HEK293T (cell line): Measurements from ENCODE around the gene AMIGO1.

Source experiments
- CTCF ChIA-PET: fragments of 350-600 bp; formaldehyde crosslinking; extraction: SDS; loops from one replicate; lab custom pipeline; 2021; ENCODE audit warnings: antibody characterized with exemption, inconsistent platforms; lab: Yijun Ruan, JAX
- POLR2A ChIA-PET: fragments of 350-600 bp; formaldehyde crosslinking; extraction: SDS; loops from one replicate; lab custom pipeline; 2020; ENCODE audit warnings: antibody characterized with exemption, inconsistent platforms; lab: Yijun Ruan, JAX
- DNase-seq: peaks from one replicate; pipeline ENCODE4 v3.0.0; 2012; ENCODE audit warnings: mixed read lengths; ENCODE audit errors: extremely low spot score
- ARNT ChIP-seq: fragments of 450-650 bp; IDR thresholded peaks from 2 replicates; pipeline ENCODE4 v1.6.1; 2017; ENCODE audit warnings: mild to moderate bottlenecking
- BHLHE40 ChIP-seq: fragments of 450-650 bp; IDR thresholded peaks from 2 replicates; pipeline ENCODE4 v1.6.1; 2016; ENCODE audit warnings: mild to moderate bottlenecking, moderate library complexity, borderline replicate concordance
- CTBP1 ChIP-seq: fragments of 450-650 bp; IDR thresholded peaks from 2 replicates; pipeline ENCODE4 v1.6.1; 2016; ENCODE audit warnings: borderline replicate concordance
- ELF4 ChIP-seq: fragments of 450-650 bp; IDR thresholded peaks from 2 replicates; pipeline ENCODE4 v1.6.1; 2017; ENCODE audit warnings: antibody characterized with exemption
- FOXA1 ChIP-seq: fragments of 450-650 bp; IDR thresholded peaks from 2 replicates; pipeline ENCODE4 v1.6.1; 2016; ENCODE audit warnings: mild to moderate bottlenecking
- FOXK2 ChIP-seq: fragments of 450-650 bp; IDR thresholded peaks from 2 replicates; pipeline ENCODE4 v1.6.1; 2016; ENCODE audit warnings: mild to moderate bottlenecking
- FOXM1 ChIP-seq: fragments of 450-650 bp; IDR thresholded peaks from 2 replicates; pipeline ENCODE4 v1.6.1; 2017; ENCODE audit warnings: mild to moderate bottlenecking, borderline replicate concordance
- HDGF ChIP-seq: fragments of 450-650 bp; IDR thresholded peaks from 2 replicates; pipeline ENCODE4 v1.6.1; 2017; ENCODE audit warnings: antibody characterized with exemption, borderline replicate concordance
- L3MBTL2 ChIP-seq: fragments of 450-650 bp; conservative IDR thresholded peaks from 2 replicates; pipeline ENCODE4 v1.6.1; 2016; ENCODE audit warnings: mild to moderate bottlenecking
- LEF1 ChIP-seq: fragments of 450-650 bp; IDR thresholded peaks from 2 replicates; pipeline ENCODE4 v1.6.1; 2017; ENCODE audit warnings: mild to moderate bottlenecking, borderline replicate concordance
- NFRKB ChIP-seq: fragments of 450-650 bp; IDR thresholded peaks from 2 replicates; pipeline ENCODE4 v1.6.1; 2016; ENCODE audit warnings: mild to moderate bottlenecking, moderate library complexity
- SP1 ChIP-seq: fragments of 450-650 bp; IDR thresholded peaks from 2 replicates; pipeline ENCODE4 v1.6.1; 2017
- SUZ12 ChIP-seq: fragments of 450-650 bp; IDR thresholded peaks from 2 replicates; pipeline ENCODE4 v1.6.1; 2016; ENCODE audit warnings: mild to moderate bottlenecking
- TARDBP ChIP-seq: fragments of 450-650 bp; IDR thresholded peaks from 2 replicates; pipeline ENCODE4 v1.6.1; 2016
- ZNF384 ChIP-seq: fragments of 450-650 bp; IDR thresholded peaks from 2 replicates; pipeline ENCODE4 v1.6.1; 2016
- TF ChIP-seq, protein P1 (sequence below): fragments of 450-650 bp; IDR thresholded peaks from 2 replicates; pipeline ENCODE4 v1.6.1; 2016

Gene AMIGO1

DNA sequence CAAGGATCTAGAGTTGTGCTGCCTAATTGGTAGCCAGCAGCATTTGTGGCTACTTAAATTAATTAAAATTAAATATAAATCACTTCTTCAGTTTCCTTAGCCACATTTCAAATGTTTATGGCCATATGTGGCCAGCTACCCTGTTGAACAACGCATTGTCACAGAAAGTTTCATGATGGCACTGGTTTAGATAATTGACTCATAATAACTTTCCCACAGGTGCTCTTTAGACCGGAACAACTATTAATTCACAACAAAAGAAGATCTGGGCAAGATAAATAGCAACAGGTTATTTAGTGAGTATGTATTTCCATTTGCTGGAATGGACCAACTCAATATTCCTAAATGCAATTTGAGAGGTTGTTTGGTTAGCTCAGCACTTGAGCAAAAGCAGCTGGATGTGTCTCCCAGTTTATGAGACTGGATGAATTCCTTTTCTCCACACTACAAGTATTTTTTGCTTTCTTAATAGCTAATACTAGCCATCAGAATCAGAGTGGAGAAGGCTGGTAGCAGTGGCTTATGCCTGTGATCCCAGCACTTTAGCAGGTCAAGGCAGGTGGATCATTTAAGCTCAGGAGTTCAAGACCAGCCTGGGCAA lies 3.7 kb upstream of the AMIGO1 start:
- DNase-seq = no peak
- ChIA-PET CTCF (interaction anchor here (1.2 kb wide), 1 partner anchor 19 kb away, joined by 8 read pairs; no protein-coding TSS in a partner anchor), POLR2A (no interaction called here)
- TF ChIP-seq NFRKB = no peak
- no peak for TF ChIP-seq CTBP1
- TF ChIP-seq SP1 = no peak

DNA sequence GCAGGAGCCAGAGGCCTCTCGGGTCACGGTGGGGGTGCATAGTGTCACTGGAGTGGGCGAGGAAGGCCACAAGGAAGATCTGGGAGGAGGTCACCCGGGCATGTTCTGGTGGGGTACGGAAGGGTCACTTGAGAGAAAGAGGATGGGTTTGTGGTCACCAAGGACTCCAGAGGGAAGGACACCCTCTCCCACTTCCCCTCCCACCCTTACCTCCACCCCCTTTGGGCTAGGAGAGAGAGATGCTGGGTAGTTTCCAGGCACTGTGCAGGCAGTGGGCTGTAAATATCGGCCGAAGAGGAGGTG lies 703 bp downstream of the AMIGO1 start:
- TF ChIP-seq SUZ12 (no peak), L3MBTL2 (no peak), ARNT (no peak), FOXK2 (no peak), SP1 (no peak), ZNF384 (no peak), HDGF (no peak), ELF4 (no peak), LEF1 (no peak), CTBP1 (no peak), NFRKB (no peak), FOXM1 (no peak), BHLHE40 (no peak), FOXA1 (no peak), TARDBP (no peak)
- TF ChIP-seq, protein P1, sequence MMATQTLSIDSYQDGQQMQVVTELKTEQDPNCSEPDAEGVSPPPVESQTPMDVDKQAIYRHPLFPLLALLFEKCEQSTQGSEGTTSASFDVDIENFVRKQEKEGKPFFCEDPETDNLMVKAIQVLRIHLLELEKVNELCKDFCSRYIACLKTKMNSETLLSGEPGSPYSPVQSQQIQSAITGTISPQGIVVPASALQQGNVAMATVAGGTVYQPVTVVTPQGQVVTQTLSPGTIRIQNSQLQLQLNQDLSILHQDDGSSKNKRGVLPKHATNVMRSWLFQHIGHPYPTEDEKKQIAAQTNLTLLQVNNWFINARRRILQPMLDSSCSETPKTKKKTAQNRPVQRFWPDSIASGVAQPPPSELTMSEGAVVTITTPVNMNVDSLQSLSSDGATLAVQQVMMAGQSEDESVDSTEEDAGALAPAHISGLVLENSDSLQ = no peak
- ChIA-PET CTCF (interaction anchor here (1.1 to 5.1 kb wide), 3 partner anchors 11 to 24 kb away, joined by 3 to 37 read pairs (median 7); no protein-coding TSS in a partner anchor), POLR2A (no interaction called here)
- no peak for DNase-seq

DNA sequence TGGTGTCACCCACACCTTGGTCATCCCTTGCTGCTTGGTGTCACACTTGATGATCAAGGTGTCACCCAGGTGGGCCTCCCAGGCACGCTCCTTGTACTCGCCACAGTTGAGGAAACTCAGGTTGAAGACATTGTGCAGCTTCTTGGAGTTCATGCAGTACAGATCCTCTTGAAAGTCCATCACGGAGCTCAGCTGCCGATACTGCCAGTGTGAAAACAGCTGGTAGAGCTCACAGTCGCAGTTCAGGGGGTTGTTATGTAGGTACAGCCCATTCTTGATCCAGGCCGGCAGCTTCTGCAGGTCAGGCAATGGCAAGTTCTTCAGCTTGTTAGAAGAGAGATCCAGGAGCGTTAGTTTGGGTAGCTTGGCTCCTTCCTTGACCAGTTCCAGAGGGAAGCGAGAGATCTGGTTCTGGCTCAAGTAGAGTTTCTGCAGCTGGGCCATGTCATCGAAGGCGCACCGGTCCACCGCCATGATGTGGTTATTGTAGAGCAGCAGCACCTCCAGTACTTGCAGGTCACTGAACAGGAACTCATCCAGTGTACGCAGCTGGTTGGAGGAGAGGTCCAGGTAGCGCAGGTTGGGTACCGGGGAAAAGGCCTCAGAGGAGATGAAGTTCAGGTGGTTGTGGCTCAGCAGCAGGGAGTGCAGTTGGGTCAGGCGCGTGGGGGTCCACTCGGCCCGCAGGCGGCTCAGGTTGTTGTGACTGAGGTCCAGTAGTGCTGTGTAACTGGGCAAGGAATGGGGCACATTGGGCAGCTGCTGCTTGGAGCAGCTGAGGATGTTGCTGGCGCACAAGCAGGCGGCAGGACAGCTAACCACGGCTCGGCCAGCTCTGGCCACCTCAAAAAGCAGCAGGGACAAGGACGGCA lies 1.3 kb downstream of the AMIGO1 start:
- TF ChIP-seq BHLHE40 (no peak), NFRKB (no peak), LEF1 (no peak), SP1 (no peak), HDGF (no peak), ZNF384 (no peak), FOXA1 (no peak), FOXK2 (no peak)
- CTCF ChIA-PET = interaction anchor here (0.5 to 5.1 kb wide), 5 partner anchors 10 to 24 kb away, joined by 3 to 37 read pairs (median 3); partner anchors contain the start of gene CYB561D1
- DNase-seq = no peak
- POLR2A ChIA-PET = interaction anchor here (0.7 to 1.0 kb wide), 2 partner anchors 11 to 14 kb away, joined by 3 to 5 read pairs; partner anchors contain the start of gene CYB561D1

DNA sequence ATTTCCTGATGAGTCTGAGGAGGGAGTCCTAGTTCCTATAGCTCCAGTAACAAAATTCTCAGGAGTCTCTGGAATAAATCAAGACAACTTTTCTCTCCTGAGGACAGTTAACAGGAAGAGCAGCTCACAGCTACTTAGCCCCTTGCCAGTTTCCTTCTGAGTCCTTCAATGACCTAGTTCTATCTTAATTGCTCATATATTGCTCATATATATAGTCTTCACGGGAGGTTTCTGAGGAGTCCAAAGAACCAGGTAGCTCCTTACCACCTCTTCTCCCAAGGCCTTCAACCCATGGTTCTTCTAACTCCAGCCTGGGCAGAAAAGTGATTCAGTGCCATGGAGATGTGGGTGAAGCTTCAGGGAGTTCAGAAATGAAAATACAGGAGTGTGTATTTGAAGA lies 4.6 kb downstream of the AMIGO1 start:
- TF ChIP-seq SP1 = no peak
- TF ChIP-seq SUZ12 = no peak
- no peak for TF ChIP-seq ELF4
- TF ChIP-seq BHLHE40 = no peak
- TF ChIP-seq TARDBP = no peak
- TF ChIP-seq HDGF = no peak
- TF ChIP-seq FOXK2 = no peak
- TF ChIP-seq CTBP1 = no peak
- no peak for TF ChIP-seq ZNF384
- no peak for TF ChIP-seq FOXA1
- TF ChIP-seq ARNT = no peak
- TF ChIP-seq L3MBTL2 = no peak
- no peak for TF ChIP-seq FOXM1
- TF ChIP-seq NFRKB = no peak
- TF ChIP-seq LEF1 = no peak
- POLR2A ChIA-PET = interaction anchor here (2.3 kb wide), 1 partner anchor 80 kb away, joined by 5 read pairs; no protein-coding TSS in a partner anchor
- DNase-seq = no peak
- CTCF ChIA-PET = interaction anchor here (1.1 to 5.1 kb wide), 3 partner anchors 11 to 27 kb away, joined by 3 to 37 read pairs (median 13); partner anchors contain the start of gene CYB561D1

DNA sequence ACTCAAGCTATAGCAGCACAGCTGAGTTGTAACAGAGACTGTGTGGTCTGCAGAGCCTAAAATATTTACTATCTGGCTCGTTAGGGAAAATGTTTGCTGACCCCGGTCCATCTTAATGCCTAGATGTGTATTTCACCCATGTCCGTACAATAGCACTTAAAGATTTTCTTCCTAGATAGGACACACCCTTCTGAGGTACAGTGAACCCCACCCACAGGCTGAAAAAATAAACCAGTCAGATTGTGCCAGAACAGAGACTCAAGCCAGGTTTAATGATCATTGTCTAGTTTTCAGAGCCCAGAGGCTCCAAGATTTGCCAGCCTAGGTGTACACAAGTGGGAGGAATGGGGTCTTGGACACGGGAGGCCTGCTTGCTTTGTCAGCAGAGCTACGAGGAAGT lies 5.6 kb downstream of the AMIGO1 start:
- POLR2A ChIA-PET = no interaction called here
- DNase-seq = no peak

DNA sequence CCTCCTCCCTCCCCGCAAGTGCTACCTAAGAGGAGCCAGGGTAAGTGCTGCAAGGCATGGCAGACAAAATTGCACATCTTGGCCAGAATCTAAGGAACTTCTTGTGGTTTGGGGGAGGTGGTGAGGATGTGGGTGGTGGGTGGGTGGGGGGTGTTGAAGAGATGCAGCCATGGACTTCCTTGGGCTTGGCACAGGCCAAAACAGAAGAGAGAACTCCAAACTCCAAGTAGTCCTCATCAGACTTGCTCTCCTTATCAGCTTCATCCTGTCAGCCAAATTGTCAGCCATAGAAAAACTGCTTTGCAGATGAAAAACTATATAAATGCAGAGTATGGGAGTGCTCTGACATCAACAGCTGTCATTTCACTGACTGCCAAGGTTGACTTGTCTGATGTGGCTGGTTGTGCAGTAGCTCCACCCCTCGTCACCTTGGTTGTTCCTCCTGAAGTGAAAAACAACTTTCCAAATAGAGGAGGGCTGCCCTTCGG lies 7.1 kb downstream of the AMIGO1 start:
- POLR2A ChIA-PET = no interaction called here
- DNase-seq = no peak
- TF ChIP-seq NFRKB = no peak
- no peak for TF ChIP-seq ZNF384
- no peak for TF ChIP-seq SP1
- TF ChIP-seq, protein P1 = no peak
- no peak for TF ChIP-seq SUZ12
- no peak for TF ChIP-seq ELF4
- no peak for TF ChIP-seq HDGF
- TF ChIP-seq FOXK2 = no peak
- no peak for TF ChIP-seq ARNT
- TF ChIP-seq TARDBP = no peak
- TF ChIP-seq BHLHE40 = no peak
- no peak for TF ChIP-seq LEF1
- no peak for TF ChIP-seq L3MBTL2
- TF ChIP-seq FOXA1 = no peak
- CTCF ChIA-PET = interaction anchor here (1.5 kb wide), 1 partner anchor 12 kb away, joined by 4 read pairs; no protein-coding TSS in a partner anchor

More for the DNA sequence above, 5.6 kb downstream of the AMIGO1 start:
- TF ChIP-seq FOXK2 = no peak
- no peak for TF ChIP-seq TARDBP
- TF ChIP-seq, protein P1 = no peak
- TF ChIP-seq NFRKB = no peak
- no peak for TF ChIP-seq ZNF384
- TF ChIP-seq FOXM1 = no peak
- no peak for TF ChIP-seq ARNT
- CTCF ChIA-PET = interaction anchor here (0.6 to 2.9 kb wide), 3 partner anchors 10 to 32 kb away, joined by 3 to 13 read pairs (median 3); partner anchors contain the start of gene CYB561D1
